K562 (cell line): ENCODE data around the gene PRKAR2B. TPM values are rescaled to one million over a fixed set of nuclear protein-coding genes. Genes with fewer than 3 reads are reported as not detected.
A peak's percentile ranks its signal among the peaks of the same experiment; 100 is the strongest.

ENCODE experiments used
- CLOCK ChIP-seq: fragments of 250-450 bp; sonication (Bioruptor Pico); IDR thresholded peaks from 2 replicates; pipeline ENCODE4 v1.4.0; 2020; ENCODE audit warnings: mild to moderate bottlenecking, moderate library complexity, borderline replicate concordance
- DEAF1 ChIP-seq: fragments of 450-650 bp; formaldehyde crosslinking; IDR thresholded peaks from 2 replicates; pipeline ENCODE4 v1.4.0; 2020; ENCODE audit warnings: mild to moderate bottlenecking, moderate library complexity
- MED1 ChIP-seq: sonication (generic); formaldehyde crosslinking; IDR thresholded peaks from 2 replicates; pipeline ENCODE4 v1.8.1; 2023; ENCODE audit warnings: missing genetic modification reagents, borderline replicate concordance
- SPI1 ChIP-seq: IDR thresholded peaks from 2 replicates; pipeline ENCODE4 v1.6.1; 2011; ENCODE audit warnings: low read depth, low read length, control low read depth, borderline replicate concordance
- TCF3 ChIP-seq: sonication (generic); formaldehyde crosslinking; IDR thresholded peaks from 2 replicates; pipeline ENCODE4 v1.4.0; 2020; ENCODE audit warnings: mild to moderate bottlenecking, missing genetic modification reagents
- ZBTB17 ChIP-seq: fragments of 450-650 bp; formaldehyde crosslinking; IDR thresholded peaks from 2 replicates; pipeline ENCODE4 v1.4.0; 2020; ENCODE audit warnings: mild to moderate bottlenecking
- ZNF507 ChIP-seq: conservative IDR thresholded peaks from 2 replicates; pipeline ENCODE4 v1.6.1; 2017; ENCODE audit warnings: missing genetic modification characterization, missing compliant biosample characterization
- polyA plus RNA-seq, 8 experiments: library from polyadenylated mRNA; depleted of rRNA in 4 of 8; stranded (reverse) in 5 of 8; unstranded in 3 of 8; fragments of >200 nt; fragmentation: Nextera tagmentation in 2 of 8; fragmentation: Illumina TruSeq in 1 of 8; extraction: Ambion mirVana in 2 of 8; extraction: Trizol in 1 of 8; gene quantifications; 2 replicates each; pipeline versions ENCODE4 v1.2.1 to v1.2.3, GENCODE V29; 2011 to 2014; ENCODE audit warnings: inconsistent platforms in 1 of 8, missing spikeins in 1 of 8
- total RNA-seq, 7 experiments: library from RNA; depleted of rRNA in 6 of 7; stranded (reverse); fragments of >200 nt in 6 of 7; fragmentation: Illumina TruSeq in 2 of 7; extraction: Trizol in 2 of 7; gene quantifications; 2 replicates each; pipeline versions ENCODE4 v1.2.1 to v1.2.3, GENCODE V29; 2011 to 2021; ENCODE audit warnings: low replicate concordance in 1 of 7
- TF ChIP-seq, protein P1 (sequence below): fragments of 450-650 bp; IDR thresholded peaks from 2 replicates; pipeline ENCODE4 v1.7.1; 2018; ENCODE audit warnings: mild to moderate bottlenecking, low read depth; ENCODE audit not compliant: partially characterized antibody

The PRKAR2B gene
- total and polyA plus RNA-seq, 9 of the 15 experiments (the other 6 are each of a cell fraction or from before 2014, with no cell fraction given) = 59.0 to 173 (median 129) TPM

DNA sequence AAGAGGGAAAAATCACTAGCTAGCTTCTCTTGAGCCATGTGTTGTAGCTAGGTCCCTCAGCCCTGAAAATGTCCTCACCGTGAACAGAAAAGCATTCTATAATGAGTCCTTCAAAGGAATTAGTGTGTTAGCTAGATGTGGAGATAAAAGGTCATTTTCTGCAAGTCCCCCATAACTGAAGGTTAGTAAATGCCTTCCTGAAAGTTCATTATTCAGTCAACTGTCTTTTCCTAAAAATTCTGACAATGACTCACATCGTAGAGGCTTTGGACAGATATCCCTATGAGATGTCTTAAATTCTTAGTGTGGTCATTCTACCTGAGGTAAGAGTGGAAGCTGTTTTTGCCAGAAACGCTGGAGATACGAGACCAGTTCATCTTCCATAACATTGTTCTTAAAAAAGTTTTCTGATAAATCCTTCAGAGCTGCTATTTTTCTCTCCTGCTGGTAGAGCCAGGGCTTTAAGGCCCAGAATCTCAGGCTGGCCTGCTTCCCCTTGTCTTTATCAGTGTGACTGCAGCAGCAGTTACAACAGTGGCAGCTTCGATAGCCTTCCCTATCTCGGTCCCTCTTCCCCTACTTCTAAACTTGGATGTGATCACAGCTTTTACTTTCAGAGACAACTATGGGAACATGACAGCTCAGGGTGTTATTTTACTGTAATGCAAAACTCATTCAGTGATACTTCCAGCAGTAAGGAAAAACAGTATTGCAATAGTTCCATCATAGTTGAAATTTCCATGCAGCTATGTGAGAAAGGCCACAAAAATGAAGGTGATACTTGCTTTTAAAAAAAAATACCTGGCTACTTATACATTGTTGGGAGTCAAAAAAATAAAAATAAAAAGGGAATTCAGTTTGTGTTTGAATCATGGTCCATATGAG is 37.3 kb upstream of the PRKAR2B start (continued):
- TF ChIP-seq ZNF507 (no peak), CLOCK (CRISPR knock-in tag) (peak; percentile 39; the same call in 1 of the 2 replicates), ZBTB17 (CRISPR knock-in tag) (peak; percentile 55; the same call in 1 of the 2 replicates), DEAF1 (CRISPR knock-in tag) (peak; percentile 12; the same call in 1 of the 2 replicates), TCF3 (CRISPR knock-in tag) (peak; percentile 100), SPI1 (peak; percentile 84), MED1 (no peak)
- TF ChIP-seq, protein P1, sequence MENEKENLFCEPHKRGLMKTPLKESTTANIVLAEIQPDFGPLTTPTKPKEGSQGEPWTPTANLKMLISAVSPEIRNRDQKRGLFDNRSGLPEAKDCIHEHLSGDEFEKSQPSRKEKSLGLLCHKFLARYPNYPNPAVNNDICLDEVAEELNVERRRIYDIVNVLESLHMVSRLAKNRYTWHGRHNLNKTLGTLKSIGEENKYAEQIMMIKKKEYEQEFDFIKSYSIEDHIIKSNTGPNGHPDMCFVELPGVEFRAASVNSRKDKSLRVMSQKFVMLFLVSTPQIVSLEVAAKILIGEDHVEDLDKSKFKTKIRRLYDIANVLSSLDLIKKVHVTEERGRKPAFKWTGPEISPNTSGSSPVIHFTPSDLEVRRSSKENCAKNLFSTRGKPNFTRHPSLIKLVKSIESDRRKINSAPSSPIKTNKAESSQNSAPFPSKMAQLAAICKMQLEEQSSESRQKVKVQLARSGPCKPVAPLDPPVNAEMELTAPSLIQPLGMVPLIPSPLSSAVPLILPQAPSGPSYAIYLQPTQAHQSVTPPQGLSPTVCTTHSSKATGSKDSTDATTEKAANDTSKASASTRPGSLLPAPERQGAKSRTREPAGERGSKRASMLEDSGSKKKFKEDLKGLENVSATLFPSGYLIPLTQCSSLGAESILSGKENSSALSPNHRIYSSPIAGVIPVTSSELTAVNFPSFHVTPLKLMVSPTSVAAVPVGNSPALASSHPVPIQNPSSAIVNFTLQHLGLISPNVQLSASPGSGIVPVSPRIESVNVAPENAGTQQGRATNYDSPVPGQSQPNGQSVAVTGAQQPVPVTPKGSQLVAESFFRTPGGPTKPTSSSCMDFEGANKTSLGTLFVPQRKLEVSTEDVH = peak; percentile 15
